Suprapubic skin (tissue), 3 donors: ENCODE results near the gene RLN3.

Source experiments
- EP300 ChIP-seq: sonication (generic); formaldehyde crosslinking; IDR thresholded peaks from one replicate; pipeline ENCODE4 v1.6.1; 2017; ENCODE audit warnings: antibody characterized with exemption
- POLR2A ChIP-seq, 2 donors: fragments of 450-650 bp; IDR thresholded peaks; one replicate each; pipeline ENCODE4 v1.6.1; 2017; ENCODE audit warnings: antibody characterized with exemption in 2 of 2, mild to moderate bottlenecking in 2 of 2, moderate library complexity in 2 of 2
- TF ChIP-seq, protein P1 (sequence below), 2 donors: fragments of 200-600 bp in 1 of 2; fragments of 450-650 bp in 1 of 2; sonication (generic) in 1 of 2; IDR thresholded peaks; one replicate each; pipeline ENCODE4 v1.5.1; 2016 to 2019; ENCODE audit warnings: antibody characterized with exemption in 2 of 2, mild to moderate bottlenecking in 1 of 2, moderate library complexity in 1 of 2

DNA sequence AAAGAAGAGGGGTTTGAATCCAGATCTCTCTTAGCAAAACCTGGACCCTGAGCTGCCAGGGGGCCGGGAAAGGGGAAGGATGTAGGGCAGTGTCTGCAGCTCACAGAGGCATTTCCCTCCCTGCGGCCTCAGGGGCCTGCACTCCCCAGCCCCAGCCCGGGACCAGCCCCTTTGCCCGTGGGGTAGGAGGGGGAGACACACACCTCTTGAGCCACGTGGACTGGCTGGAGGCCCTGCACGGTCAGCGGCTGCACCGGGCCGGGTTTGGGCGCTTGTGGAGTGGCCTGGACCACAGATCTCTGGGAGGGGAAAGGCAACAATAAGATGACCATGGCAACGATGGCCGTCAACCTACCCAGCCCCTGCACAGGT, 48.7 kb upstream of the RLN3 start:
- TF ChIP-seq POLR2A (IDR thresholded peaks at IDR 0.05): no peak
- TF ChIP-seq, protein P1, sequence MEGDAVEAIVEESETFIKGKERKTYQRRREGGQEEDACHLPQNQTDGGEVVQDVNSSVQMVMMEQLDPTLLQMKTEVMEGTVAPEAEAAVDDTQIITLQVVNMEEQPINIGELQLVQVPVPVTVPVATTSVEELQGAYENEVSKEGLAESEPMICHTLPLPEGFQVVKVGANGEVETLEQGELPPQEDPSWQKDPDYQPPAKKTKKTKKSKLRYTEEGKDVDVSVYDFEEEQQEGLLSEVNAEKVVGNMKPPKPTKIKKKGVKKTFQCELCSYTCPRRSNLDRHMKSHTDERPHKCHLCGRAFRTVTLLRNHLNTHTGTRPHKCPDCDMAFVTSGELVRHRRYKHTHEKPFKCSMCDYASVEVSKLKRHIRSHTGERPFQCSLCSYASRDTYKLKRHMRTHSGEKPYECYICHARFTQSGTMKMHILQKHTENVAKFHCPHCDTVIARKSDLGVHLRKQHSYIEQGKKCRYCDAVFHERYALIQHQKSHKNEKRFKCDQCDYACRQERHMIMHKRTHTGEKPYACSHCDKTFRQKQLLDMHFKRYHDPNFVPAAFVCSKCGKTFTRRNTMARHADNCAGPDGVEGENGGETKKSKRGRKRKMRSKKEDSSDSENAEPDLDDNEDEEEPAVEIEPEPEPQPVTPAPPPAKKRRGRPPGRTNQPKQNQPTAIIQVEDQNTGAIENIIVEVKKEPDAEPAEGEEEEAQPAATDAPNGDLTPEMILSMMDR (IDR thresholded peaks at IDR 0.05): no peak
- TF ChIP-seq EP300: no peak
